ENCODE results near the gene PLEKHO1. TPM values are rescaled to one million over a fixed set of nuclear protein-coding genes. Genes with fewer than 3 reads are reported as not detected.

Gene PLEKHO1
- total and polyA plus RNA-seq, 12 donors: 36.2 to 298 (median 79.9) TPM

DNA sequence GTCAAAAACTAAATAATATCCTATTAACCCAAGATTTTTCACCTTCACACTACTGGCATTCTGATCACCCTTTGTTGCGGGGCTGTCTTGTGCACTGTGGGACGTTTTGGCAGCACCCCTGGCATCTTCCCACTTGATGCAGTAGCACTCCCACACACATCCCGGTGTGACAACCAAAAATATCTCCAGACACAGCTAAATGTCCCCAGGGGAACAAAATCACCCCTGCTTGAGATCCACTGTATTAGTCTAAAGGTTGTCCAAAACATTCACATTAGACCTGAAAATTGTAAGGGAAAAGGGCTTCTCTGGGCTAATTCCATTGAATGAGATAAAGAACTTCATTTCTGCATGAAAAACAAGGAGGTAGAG, 37.8 kb downstream of the PLEKHO1 start:
- Histone ChIP-seq H3K36me3 (replicated peaks in 1 of 2) (no peaks in the 10 kb centered on the region), H3K27me3 (no peaks in the 10 kb centered on the region), H3K9me3 (replicated peaks in 1 of 3) (no peaks in the 10 kb centered on the region), H3K27ac (peak overlapping the region in 1 of 5 donors; percentile 69), H3K4me3 (no peak overlapping the region), H3K4me1 (replicated peaks in 1 of 2) (peaks cover 0 to 11% of the 10 kb centered on the region in 2 donors)
- no peak for DNase-seq
- WGBS, 4 donors: 15 to 22% (median 19%) methylated on average over 3 of the region's 3 CpGs
- TF ChIP-seq POLR2A (IDR thresholded peaks at IDR 0.05): no peak
- TF ChIP-seq, protein P1, sequence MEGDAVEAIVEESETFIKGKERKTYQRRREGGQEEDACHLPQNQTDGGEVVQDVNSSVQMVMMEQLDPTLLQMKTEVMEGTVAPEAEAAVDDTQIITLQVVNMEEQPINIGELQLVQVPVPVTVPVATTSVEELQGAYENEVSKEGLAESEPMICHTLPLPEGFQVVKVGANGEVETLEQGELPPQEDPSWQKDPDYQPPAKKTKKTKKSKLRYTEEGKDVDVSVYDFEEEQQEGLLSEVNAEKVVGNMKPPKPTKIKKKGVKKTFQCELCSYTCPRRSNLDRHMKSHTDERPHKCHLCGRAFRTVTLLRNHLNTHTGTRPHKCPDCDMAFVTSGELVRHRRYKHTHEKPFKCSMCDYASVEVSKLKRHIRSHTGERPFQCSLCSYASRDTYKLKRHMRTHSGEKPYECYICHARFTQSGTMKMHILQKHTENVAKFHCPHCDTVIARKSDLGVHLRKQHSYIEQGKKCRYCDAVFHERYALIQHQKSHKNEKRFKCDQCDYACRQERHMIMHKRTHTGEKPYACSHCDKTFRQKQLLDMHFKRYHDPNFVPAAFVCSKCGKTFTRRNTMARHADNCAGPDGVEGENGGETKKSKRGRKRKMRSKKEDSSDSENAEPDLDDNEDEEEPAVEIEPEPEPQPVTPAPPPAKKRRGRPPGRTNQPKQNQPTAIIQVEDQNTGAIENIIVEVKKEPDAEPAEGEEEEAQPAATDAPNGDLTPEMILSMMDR (IDR thresholded peaks at IDR 0.05): peak in 1 of 6 experiments; percentile 29
- intact Hi-C loops (cut with DNase I): loop anchor here in 1 of 2 donors (10.0 kb wide), 1 partner anchor 223 kb away; no protein-coding TSS in a partner anchor

DNA sequence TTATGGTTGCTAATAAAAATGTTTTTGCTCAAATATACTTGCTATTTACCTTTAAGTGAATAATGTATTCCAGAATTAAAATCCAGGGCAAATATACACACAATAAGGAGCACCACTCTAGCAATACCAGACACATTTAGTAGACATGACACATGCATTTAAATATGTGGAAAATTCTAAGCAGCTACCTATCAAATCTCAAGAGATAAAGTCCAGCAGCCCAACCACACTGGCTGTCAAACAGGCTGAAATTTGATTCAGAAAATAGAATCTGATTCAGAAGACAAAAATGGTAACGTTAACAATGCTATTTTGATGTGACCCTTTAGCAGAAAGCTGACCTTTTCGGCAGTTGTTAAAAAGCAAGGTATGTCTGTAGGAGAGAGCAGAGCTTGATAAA, 42.3 kb downstream of the PLEKHO1 start:
- Histone ChIP-seq H3K27me3 (no peaks in the 10 kb centered on the region), H3K27ac (no peak overlapping the region), H3K4me1 (replicated peaks in 1 of 2) (peaks cover 0 to 5% of the 10 kb centered on the region in 2 donors), H3K36me3 (replicated peaks in 1 of 2) (no peaks in the 10 kb centered on the region), H3K9me3 (replicated peaks in 1 of 3) (no peaks in the 10 kb centered on the region), H3K4me3 (no peak overlapping the region)
- 50 to 57% (median 52%) methylated on average over 2 of the region's 2 CpGs for WGBS, 4 donors
- no peak for DNase-seq
- intact Hi-C loops (cut with DNase I): no loop called here
- TF ChIP-seq, protein P1 (IDR thresholded peaks at IDR 0.05): no peak
- TF ChIP-seq POLR2A (IDR thresholded peaks at IDR 0.05): no peak

DNA sequence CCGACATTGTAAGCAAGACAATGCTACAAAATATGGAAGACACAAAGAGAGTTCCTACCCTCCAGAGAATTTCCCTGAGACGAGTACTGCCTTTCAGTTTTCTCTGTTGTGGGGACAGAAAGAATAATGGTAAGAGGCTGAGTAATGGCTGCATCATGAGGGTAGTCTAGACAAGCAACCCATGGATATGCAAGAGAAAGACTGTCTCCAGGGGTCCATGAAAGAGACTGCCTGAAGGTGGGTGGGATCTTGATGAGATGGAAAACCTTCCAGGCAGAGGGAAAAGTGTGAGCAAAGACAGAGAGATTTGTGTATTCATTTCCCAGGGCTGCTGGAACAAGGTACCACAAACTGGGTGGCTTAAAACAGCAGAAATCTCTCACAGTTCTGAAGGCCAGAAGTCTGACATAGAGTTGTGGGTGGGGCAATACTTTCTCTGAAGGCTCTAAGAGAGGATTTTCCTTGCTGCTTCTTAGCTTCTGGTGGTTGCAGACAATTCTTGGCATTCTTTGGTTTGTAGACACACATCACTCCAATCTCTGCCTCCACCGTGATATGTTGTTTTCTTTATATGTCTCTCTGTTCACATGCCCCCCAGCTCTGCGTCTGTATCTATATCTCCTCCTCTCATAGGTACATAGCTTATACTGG, 44.8 kb downstream of the PLEKHO1 start:
- intact Hi-C loops (cut with DNase I): no loop called here
- WGBS, 4 donors: 85 to 89% (median 87%) methylated on average over 4 of the region's 4 CpGs
- Histone ChIP-seq H3K9me3 (replicated peaks in 1 of 3) (no peaks in the 10 kb centered on the region), H3K36me3 (replicated peaks in 1 of 2) (no peaks in the 10 kb centered on the region), H3K4me1 (replicated peaks in 1 of 2) (no peaks in the 10 kb centered on the region), H3K27ac (no peak overlapping the region), H3K27me3 (no peaks in the 10 kb centered on the region), H3K4me3 (no peak overlapping the region)
- DNase-seq: no peak
- TF ChIP-seq POLR2A (IDR thresholded peaks at IDR 0.05): no peak
- TF ChIP-seq, protein P1 (IDR thresholded peaks at IDR 0.05): no peak

DNA sequence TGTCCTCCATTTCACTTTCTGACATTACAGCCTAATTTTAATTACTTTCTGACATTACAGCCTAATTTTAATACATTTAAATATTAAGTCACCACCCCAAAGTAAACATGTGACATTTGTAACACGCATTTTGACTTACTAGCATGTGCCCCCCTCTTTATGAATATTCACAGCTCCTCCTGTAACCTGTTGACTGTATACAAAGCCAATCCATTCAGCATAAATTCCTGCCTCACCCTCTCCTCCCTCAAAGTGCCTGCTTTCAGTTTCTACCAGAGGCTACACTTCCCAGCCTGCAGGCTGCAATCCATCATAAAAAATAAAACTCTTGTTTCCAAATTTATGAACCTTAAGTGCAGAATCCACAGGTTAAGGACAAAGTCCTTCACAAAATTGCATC, 46.7 kb downstream of the PLEKHO1 start:
- TF ChIP-seq, protein P1 (IDR thresholded peaks at IDR 0.05): no peak
- TF ChIP-seq POLR2A (IDR thresholded peaks at IDR 0.05): no peak
- H3K9me3 ChIP-seq (replicated peaks in 1 of 3): no peaks in the 10 kb centered on the region
- H3K27ac ChIP-seq: no peak overlapping the region
- intact Hi-C loops (cut with DNase I): no loop called here
- no peaks in the 10 kb centered on the region for H3K4me1 ChIP-seq (replicated peaks in 1 of 2)
- no peaks in the 10 kb centered on the region for H3K36me3 ChIP-seq (replicated peaks in 1 of 2)
- no peaks in the 10 kb centered on the region for H3K27me3 ChIP-seq
- WGBS, 4 donors: 83 to 87% (median 86%) methylated on average over 1 of the region's 1 CpG
- no peak for DNase-seq
- no peak overlapping the region for H3K4me3 ChIP-seq

All from adrenal gland (tissue), 12 donors.